ENCODE measurements around the gene PRKCE.

DNA sequence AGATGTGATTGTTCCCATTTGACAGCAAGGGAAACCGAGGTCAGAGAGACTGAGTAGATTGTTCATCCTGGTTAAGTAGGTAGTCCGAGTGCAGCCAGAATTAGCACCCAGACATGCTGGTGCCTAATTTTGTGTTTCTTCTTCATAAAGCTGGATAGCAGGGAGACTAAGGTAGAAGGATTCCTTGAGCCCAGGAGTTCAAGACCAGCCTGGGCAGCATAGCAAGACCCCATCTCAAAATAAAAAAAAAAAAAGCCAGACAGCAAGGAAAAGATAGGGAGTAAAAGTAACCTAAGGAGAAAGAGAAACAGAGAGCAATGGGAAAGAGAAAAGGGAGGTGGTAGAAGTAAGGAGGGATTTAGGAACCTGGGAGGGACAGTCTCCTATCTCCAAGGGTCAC lies 120.6 kb downstream of the PRKCE start:
- TF ChIP-seq POLR2A (IDR thresholded peaks at IDR 0.05), result no peak
- TF ChIP-seq, protein P1, sequence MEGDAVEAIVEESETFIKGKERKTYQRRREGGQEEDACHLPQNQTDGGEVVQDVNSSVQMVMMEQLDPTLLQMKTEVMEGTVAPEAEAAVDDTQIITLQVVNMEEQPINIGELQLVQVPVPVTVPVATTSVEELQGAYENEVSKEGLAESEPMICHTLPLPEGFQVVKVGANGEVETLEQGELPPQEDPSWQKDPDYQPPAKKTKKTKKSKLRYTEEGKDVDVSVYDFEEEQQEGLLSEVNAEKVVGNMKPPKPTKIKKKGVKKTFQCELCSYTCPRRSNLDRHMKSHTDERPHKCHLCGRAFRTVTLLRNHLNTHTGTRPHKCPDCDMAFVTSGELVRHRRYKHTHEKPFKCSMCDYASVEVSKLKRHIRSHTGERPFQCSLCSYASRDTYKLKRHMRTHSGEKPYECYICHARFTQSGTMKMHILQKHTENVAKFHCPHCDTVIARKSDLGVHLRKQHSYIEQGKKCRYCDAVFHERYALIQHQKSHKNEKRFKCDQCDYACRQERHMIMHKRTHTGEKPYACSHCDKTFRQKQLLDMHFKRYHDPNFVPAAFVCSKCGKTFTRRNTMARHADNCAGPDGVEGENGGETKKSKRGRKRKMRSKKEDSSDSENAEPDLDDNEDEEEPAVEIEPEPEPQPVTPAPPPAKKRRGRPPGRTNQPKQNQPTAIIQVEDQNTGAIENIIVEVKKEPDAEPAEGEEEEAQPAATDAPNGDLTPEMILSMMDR (IDR thresholded peaks at IDR 0.05), result no peak
- TF ChIP-seq POLR2AphosphoS5 (IDR thresholded peaks at IDR 0.05), result no peak
- TF ChIP-seq EP300 (IDR thresholded peaks at IDR 0.05), result no peak
